ENCODE measurements around the gene ZBTB7C. TPM values are rescaled to one million over a fixed set of nuclear protein-coding genes. Genes with fewer than 3 reads are reported as not detected.
A peak's percentile ranks its signal among the peaks of the same experiment; 100 is the strongest.

Gene ZBTB7C
- polyA plus RNA-seq, 1 donor (not counting 4 experiments of a cell fraction or from before 2014, with no cell fraction given): 0.58 TPM

- dilution Hi-C loops (cut with MboI; ENCODE audit: extremely low pct_ligation_motif_present, low sequenced_read_pairs): no loop called here
- Histone ChIP-seq H2AFZ (ENCODE audit: control insufficient read depth, low read length) (no peak overlapping the region), H3K4me1 (ENCODE audit: control insufficient read depth, extremely low read depth, insufficient read depth, low read length) (peaks cover 6% of the 10 kb centered on the region), H3K4me3 (ENCODE audit: control insufficient read depth in 2 of 3, extremely low read depth in 1 of 3, insufficient read depth in 2 of 3, low read depth in 1 of 3, low read length in 3 of 3) (no peak overlapping the region), H3K9me3 (ENCODE audit: control insufficient read depth, low read depth, low read length) (no peaks in the 10 kb centered on the region), H3K79me2 (ENCODE audit: control insufficient read depth, insufficient read depth, low read length) (no peaks in the 10 kb centered on the region), H3K27me3 (ENCODE audit: control insufficient read depth, extremely low read depth, insufficient read depth, low read length) (no peaks in the 10 kb centered on the region), H3K9me1 (ENCODE audit: control insufficient read depth, extremely low read depth, insufficient read depth, low read length) (no peaks in the 10 kb centered on the region), H3K4me2 (ENCODE audit: control insufficient read depth, extremely low read depth, insufficient read depth, low read depth, low read length) (no peak overlapping the region), H4K20me1 (ENCODE audit: control insufficient read depth, extremely low read depth, insufficient read depth, low read length) (no peaks in the 10 kb centered on the region), H3K27ac (ENCODE audit: control insufficient read depth, insufficient read depth, low read length) (no peak overlapping the region), H3K36me3 (ENCODE audit: control insufficient read depth in 2 of 2, extremely low read depth in 1 of 2, insufficient read depth in 2 of 2, low read length in 2 of 2) (no peaks in the 10 kb centered on the region), H3K9ac (ENCODE audit: control insufficient read depth, extremely low read depth, insufficient read depth, low read length) (no peak overlapping the region)
- TF ChIP-seq EZH2 (IDR thresholded peaks at IDR 0.05; ENCODE audit: low read length): no peak
- no peak for TF ChIP-seq CTCF (optimal IDR thresholded peaks at IDR 0.05 in 1 of 3, IDR thresholded peaks at IDR 0.05 in 1 of 3, conservative IDR thresholded peaks at IDR 0.05 in 1 of 3; ENCODE audit: extremely low read depth in 1 of 3, insufficient read depth in 2 of 3, low read length in 3 of 3)
- DNase-seq (ENCODE audit: low read depth, low spot score): no peak
- FAIRE-seq: no peak
Observed at GRCh38 chr18:48090021-48090420, 319.2 kb downstream of the ZBTB7C start.

- Histone ChIP-seq H3K27ac (ENCODE audit: control insufficient read depth, insufficient read depth, low read length) (no peak overlapping the region), H3K36me3 (ENCODE audit: control insufficient read depth in 2 of 2, extremely low read depth in 1 of 2, insufficient read depth in 2 of 2, low read length in 2 of 2) (no peaks in the 10 kb centered on the region), H3K4me2 (ENCODE audit: control insufficient read depth, extremely low read depth, insufficient read depth, low read depth, low read length) (no peak overlapping the region), H3K4me1 (ENCODE audit: control insufficient read depth, extremely low read depth, insufficient read depth, low read length) (peaks cover 6% of the 10 kb centered on the region), H3K27me3 (ENCODE audit: control insufficient read depth, extremely low read depth, insufficient read depth, low read length) (no peaks in the 10 kb centered on the region), H4K20me1 (ENCODE audit: control insufficient read depth, extremely low read depth, insufficient read depth, low read length) (no peaks in the 10 kb centered on the region), H3K79me2 (ENCODE audit: control insufficient read depth, insufficient read depth, low read length) (no peaks in the 10 kb centered on the region), H3K9ac (ENCODE audit: control insufficient read depth, extremely low read depth, insufficient read depth, low read length) (no peak overlapping the region), H3K4me3 (ENCODE audit: control insufficient read depth in 2 of 3, extremely low read depth in 1 of 3, insufficient read depth in 2 of 3, low read depth in 1 of 3, low read length in 3 of 3) (no peak overlapping the region), H3K9me3 (ENCODE audit: control insufficient read depth, low read depth, low read length) (no peaks in the 10 kb centered on the region), H2AFZ (ENCODE audit: control insufficient read depth, low read length) (no peak overlapping the region), H3K9me1 (ENCODE audit: control insufficient read depth, extremely low read depth, insufficient read depth, low read length) (no peaks in the 10 kb centered on the region)
- TF ChIP-seq EZH2 (IDR thresholded peaks at IDR 0.05; ENCODE audit: low read length): no peak
- no peak for TF ChIP-seq CTCF (optimal IDR thresholded peaks at IDR 0.05 in 1 of 3, IDR thresholded peaks at IDR 0.05 in 1 of 3, conservative IDR thresholded peaks at IDR 0.05 in 1 of 3; ENCODE audit: extremely low read depth in 1 of 3, insufficient read depth in 2 of 3, low read length in 3 of 3)
- dilution Hi-C loops (cut with MboI; ENCODE audit: extremely low pct_ligation_motif_present, low sequenced_read_pairs): no loop called here
- peak; percentile 76 for FAIRE-seq
- no peak for DNase-seq (ENCODE audit: low read depth, low spot score)
Observed at GRCh38 chr18:48085781-48086487, 323.2 kb downstream of the ZBTB7C start.
